ACC112 (cell line): ENCODE data around the gene HOGA1.
A peak's percentile ranks its signal among the peaks of the same experiment; 100 is the strongest.
"Not testable (repeated sequence)": the region's sequence is repeated elsewhere in the genome, so short reads cannot be mapped to it uniquely, and the experiment has no call there.

Source experiments
- H2AFZ ChIP-seq: fragments of 200-600 bp; sonication (generic); one replicate; pipeline ENCODE4 v1.6.0; 2017; ENCODE audit warnings: antibody characterized with exemption, low read length; ENCODE audit not compliant: unreplicated experiment
- H3K27ac ChIP-seq: fragments of 200-600 bp; sonication (generic); 2 replicates; pipeline ENCODE4 v1.5.1; 2014; ENCODE audit warnings: low read depth, mild to moderate bottlenecking, antibody characterized with exemption, low read length, moderate library complexity
- H3K27me3 ChIP-seq: fragments of 200-600 bp; sonication (generic); 2 replicates; pipeline ENCODE4 v1.6.1; 2014; ENCODE audit warnings: mild to moderate bottlenecking, antibody characterized with exemption, low read length, moderate library complexity, mixed read lengths; ENCODE audit not compliant: insufficient read depth
- H3K36me3 ChIP-seq: fragments of 200-600 bp; sonication (generic); 2 replicates; pipeline ENCODE4 v1.6.1; 2016; ENCODE audit warnings: mild to moderate bottlenecking, antibody characterized with exemption, low read length, moderate library complexity, mixed read lengths; ENCODE audit not compliant: insufficient read depth
- H3K4me1 ChIP-seq: fragments of 200-600 bp; sonication (generic); one replicate; pipeline ENCODE4 v1.6.1; 2016; ENCODE audit warnings: low read length, mixed read lengths; ENCODE audit not compliant: insufficient read depth, unreplicated experiment, control insufficient read depth
- H3K4me3 ChIP-seq: fragments of 200-600 bp; sonication (generic); 2 replicates; pipeline ENCODE4 v1.5.1; 2014; ENCODE audit warnings: mild to moderate bottlenecking, low read depth, low read length
- H3K79me2 ChIP-seq: fragments of 200-600 bp; sonication (generic); one replicate; pipeline ENCODE4 v1.6.0; 2016; ENCODE audit warnings: low read length; ENCODE audit not compliant: control insufficient read depth, unreplicated experiment, insufficient read depth

Gene HOGA1

GRCh38 chr10:97623277-97623676, 39.1 kb downstream of the HOGA1 start:
- no peaks in the 10 kb centered on the region for H3K36me3 ChIP-seq
- H3K4me3 ChIP-seq: no peak overlapping the region
- H2AFZ ChIP-seq: no peak overlapping the region
- no peaks in the 10 kb centered on the region for H3K79me2 ChIP-seq
- no peak overlapping the region for H3K27ac ChIP-seq
- no peaks in the 10 kb centered on the region for H3K4me1 ChIP-seq
- H3K27me3 ChIP-seq: no peaks in the 10 kb centered on the region

- Histone ChIP-seq H3K27me3 (no peaks in the 10 kb centered on the region), H3K4me1 (no peaks in the 10 kb centered on the region), H2AFZ (no peak overlapping the region), H3K27ac (no peak overlapping the region), H3K79me2 (no peaks in the 10 kb centered on the region), H3K36me3 (no peaks in the 10 kb centered on the region), H3K4me3 (no peak overlapping the region)
Measured at GRCh38 chr10:97627731-97628130, 43.5 kb downstream of the HOGA1 start.

- no peak overlapping the region for H3K4me3 ChIP-seq
- H3K4me1 ChIP-seq: no peaks in the 10 kb centered on the region
- no peak overlapping the region for H3K27ac ChIP-seq
- H3K27me3 ChIP-seq: no peaks in the 10 kb centered on the region
- H3K36me3 ChIP-seq: no peaks in the 10 kb centered on the region
- no peak overlapping the region for H2AFZ ChIP-seq
- H3K79me2 ChIP-seq: no peaks in the 10 kb centered on the region
Measured at GRCh38 chr10:97628228-97628627, 44.0 kb downstream of the HOGA1 start.

GRCh38 chr10:97629289-97629688, 45.1 kb downstream of the HOGA1 start:
- Histone ChIP-seq H3K27me3 (no peaks in the 10 kb centered on the region), H2AFZ (no peak overlapping the region), H3K4me1 (no peaks in the 10 kb centered on the region), H3K79me2 (no peaks in the 10 kb centered on the region), H3K36me3 (no peaks in the 10 kb centered on the region), H3K27ac (no peak overlapping the region), H3K4me3 (no peak overlapping the region)

GRCh38 chr10:97631098-97631497, 46.9 kb downstream of the HOGA1 start:
- no peak overlapping the region for H3K27ac ChIP-seq
- H3K4me1 ChIP-seq: no peaks in the 10 kb centered on the region
- no peaks in the 10 kb centered on the region for H3K27me3 ChIP-seq
- H2AFZ ChIP-seq: no peak overlapping the region
- H3K79me2 ChIP-seq: no peaks in the 10 kb centered on the region
- no peaks in the 10 kb centered on the region for H3K36me3 ChIP-seq
- no peak overlapping the region for H3K4me3 ChIP-seq

GRCh38 chr10:97632949-97633884, 49.0 kb downstream of the HOGA1 start, which contains the start of gene MORN4:
Gene MORN4 (minus strand): TSS chr10:97633500. CDS start chr10:97619653, 13,847 bp downstream.
- Histone ChIP-seq H3K4me3 (peak within 1 kb of the TSS; percentile 93), H2AFZ (peak within 1 kb of the TSS; percentile 94), H3K27me3 (no peaks in the 10 kb centered on the region), H3K36me3 (no peaks in the 10 kb centered on the region), H3K27ac (no peak within 1 kb of the TSS), H3K4me1 (no peaks in the 10 kb centered on the region), H3K79me2 (no peaks in the 10 kb centered on the region)

- Histone ChIP-seq H3K4me1 (no peaks in the 10 kb centered on the region), H2AFZ (peak overlapping the region; percentile 76), H3K36me3 (no peaks in the 10 kb centered on the region), H3K79me2 (no peaks in the 10 kb centered on the region), H3K27me3 (no peaks in the 10 kb centered on the region), H3K27ac (no peak overlapping the region), H3K4me3 (peak overlapping the region; percentile 93)
Measured at GRCh38 chr10:97633921-97634320, 49.7 kb downstream of the HOGA1 start.

- H3K36me3 ChIP-seq: no peaks in the 10 kb centered on the region
- no peaks in the 10 kb centered on the region for H3K79me2 ChIP-seq
- no peaks in the 10 kb centered on the region for H3K27me3 ChIP-seq
- no peak overlapping the region for H3K27ac ChIP-seq
- no peak overlapping the region for H2AFZ ChIP-seq
- no peak overlapping the region for H3K4me3 ChIP-seq
- H3K4me1 ChIP-seq: no peaks in the 10 kb centered on the region
Measured at GRCh38 chr10:97635577-97635976, 51.4 kb downstream of the HOGA1 start.

GRCh38 chr10:97639090-97639489, 54.9 kb downstream of the HOGA1 start:
- not testable (repeated sequence) for H3K4me3 ChIP-seq, H2AFZ ChIP-seq, H3K27ac ChIP-seq, H3K36me3 ChIP-seq, H3K27me3 ChIP-seq
- H3K79me2 ChIP-seq: peaks cover 32% of the 10 kb centered on the region
- H3K4me1 ChIP-seq: peaks cover 11% of the 10 kb centered on the region

GRCh38 chr10:97640174-97640867, 56.1 kb downstream of the HOGA1 start, which contains the start of gene PI4K2A:
Gene PI4K2A (plus strand): TSS chr10:97640671. CDS start chr10:97640743, 72 bp downstream.
- H2AFZ ChIP-seq: peak within 1 kb of the TSS; percentile 35
- peak within 1 kb of the TSS; percentile 98 for H3K4me3 ChIP-seq
- peak within 1 kb of the TSS; percentile 75 for H3K27ac ChIP-seq
- H3K79me2 ChIP-seq: peaks cover 43% of the 10 kb centered on the region
- H3K36me3 ChIP-seq: peaks cover 12% of the 10 kb centered on the region
- peaks cover 11% of the 10 kb centered on the region for H3K4me1 ChIP-seq
- no peaks in the 10 kb centered on the region for H3K27me3 ChIP-seq
